B cell (primary cell): ENCODE measurements around the gene NEUROG1.

Source experiments
- EZH2 ChIP-seq: IDR thresholded peaks from 2 replicates; pipeline ENCODE4 v1.6.1; 2012; ENCODE audit warnings: borderline replicate concordance, low read depth, mild to moderate bottlenecking, moderate library complexity, low read length; ENCODE audit not compliant: insufficient read depth, poor library complexity, severe bottlenecking
- TF ChIP-seq, protein P1 (sequence below): fragments of 200-600 bp; IDR thresholded peaks from one replicate; pipeline ENCODE4 v1.8.0; 2022; ENCODE audit warnings: antibody characterized with exemption, mild to moderate bottlenecking

- TF ChIP-seq, protein P1, sequence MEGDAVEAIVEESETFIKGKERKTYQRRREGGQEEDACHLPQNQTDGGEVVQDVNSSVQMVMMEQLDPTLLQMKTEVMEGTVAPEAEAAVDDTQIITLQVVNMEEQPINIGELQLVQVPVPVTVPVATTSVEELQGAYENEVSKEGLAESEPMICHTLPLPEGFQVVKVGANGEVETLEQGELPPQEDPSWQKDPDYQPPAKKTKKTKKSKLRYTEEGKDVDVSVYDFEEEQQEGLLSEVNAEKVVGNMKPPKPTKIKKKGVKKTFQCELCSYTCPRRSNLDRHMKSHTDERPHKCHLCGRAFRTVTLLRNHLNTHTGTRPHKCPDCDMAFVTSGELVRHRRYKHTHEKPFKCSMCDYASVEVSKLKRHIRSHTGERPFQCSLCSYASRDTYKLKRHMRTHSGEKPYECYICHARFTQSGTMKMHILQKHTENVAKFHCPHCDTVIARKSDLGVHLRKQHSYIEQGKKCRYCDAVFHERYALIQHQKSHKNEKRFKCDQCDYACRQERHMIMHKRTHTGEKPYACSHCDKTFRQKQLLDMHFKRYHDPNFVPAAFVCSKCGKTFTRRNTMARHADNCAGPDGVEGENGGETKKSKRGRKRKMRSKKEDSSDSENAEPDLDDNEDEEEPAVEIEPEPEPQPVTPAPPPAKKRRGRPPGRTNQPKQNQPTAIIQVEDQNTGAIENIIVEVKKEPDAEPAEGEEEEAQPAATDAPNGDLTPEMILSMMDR = no peak
- TF ChIP-seq EZH2 = no peak
These were observed 2.0 kb upstream of the NEUROG1 start for GRCh38 chr5:135537745-135538144.
